H9 (cell line): Measurements from ENCODE around the gene OXSR1. TPM values are rescaled to one million over a fixed set of nuclear protein-coding genes. Genes with fewer than 3 reads are reported as not detected.

Source experiments
- DNase-seq: peaks from one replicate; pipeline ENCODE4 v3.0.0-alpha.2; 2017
- H2AFZ ChIP-seq: one replicate; pipeline ENCODE4 v1.6.1; 2013; ENCODE audit warnings: mild to moderate bottlenecking, low read length, control low read depth, moderate library complexity
- H2AK5ac ChIP-seq: 2 replicates; pipeline ENCODE4 v1.6.1; 2013; ENCODE audit warnings: low read length, control low read depth, mixed read lengths; ENCODE audit not compliant: insufficient read length
- H2BK120ac ChIP-seq: one replicate; pipeline ENCODE4 v1.6.1; 2013; ENCODE audit warnings: low read depth, mild to moderate bottlenecking, low read length, control low read depth, inconsistent platforms; ENCODE audit not compliant: poor library complexity, severe bottlenecking
- H2BK12ac ChIP-seq: 2 replicates; pipeline ENCODE4 v1.6.1; 2013; ENCODE audit warnings: low read length, control low read depth, mixed read lengths, low read depth; ENCODE audit not compliant: insufficient read length
- H2BK15ac ChIP-seq: 2 replicates; pipeline ENCODE4 v1.6.1; 2013; ENCODE audit warnings: low read depth, low read length, control low read depth
- H2BK20ac ChIP-seq: one replicate; pipeline ENCODE4 v1.6.1; 2013; ENCODE audit warnings: low read depth, mild to moderate bottlenecking, low read length, control low read depth, inconsistent platforms; ENCODE audit not compliant: poor library complexity, severe bottlenecking
- H2BK5ac ChIP-seq: 2 replicates; pipeline ENCODE4 v1.6.1; 2013; ENCODE audit warnings: low read length, control low read depth, mixed read lengths; ENCODE audit not compliant: insufficient read length
- H3K14ac ChIP-seq: 2 replicates; pipeline ENCODE4 v1.6.1; 2013; ENCODE audit warnings: low read length, control low read depth; ENCODE audit not compliant: insufficient read depth
- H3K18ac ChIP-seq: 2 replicates; pipeline ENCODE4 v1.6.1; 2013; ENCODE audit warnings: low read depth, mild to moderate bottlenecking, mixed read lengths, low read length, control low read depth; ENCODE audit not compliant: insufficient read length
- H3K23ac ChIP-seq: 2 replicates; pipeline ENCODE4 v1.6.1; 2013; ENCODE audit warnings: low read length, control low read depth, mixed read lengths, low read depth; ENCODE audit not compliant: insufficient read length
- H3K23me2 ChIP-seq: 2 replicates; pipeline ENCODE4 v1.6.1; 2013; ENCODE audit warnings: low read depth, mild to moderate bottlenecking, mixed read lengths, low read length, control low read depth; ENCODE audit not compliant: insufficient read length, poor library complexity, severe bottlenecking
- H3K27ac ChIP-seq: 2 replicates; pipeline ENCODE4 v1.5.1; 2013; ENCODE audit warnings: low read length, control low read depth, mixed read lengths, low read depth; ENCODE audit not compliant: insufficient read length
- H3K27me3 ChIP-seq: 2 replicates; pipeline ENCODE4 v1.6.1; 2013; ENCODE audit warnings: low read length, control low read depth, inconsistent platforms; ENCODE audit not compliant: insufficient read depth
- H3K4ac ChIP-seq: 2 replicates; pipeline ENCODE4 v1.6.1; 2013; ENCODE audit warnings: low read depth, mild to moderate bottlenecking, control low read depth, inconsistent platforms, low read length, moderate library complexity
- H3K4me1 ChIP-seq: 2 replicates; pipeline ENCODE4 v1.6.1; 2013; ENCODE audit warnings: low read length, control low read depth, inconsistent platforms; ENCODE audit not compliant: insufficient read depth
- H3K4me2 ChIP-seq: 2 replicates; pipeline ENCODE4 v1.6.1; 2013; ENCODE audit warnings: low read length, control low read depth, mixed read lengths; ENCODE audit not compliant: insufficient read length, insufficient read depth
- H3K56ac ChIP-seq: 2 replicates; pipeline ENCODE4 v1.6.1; 2013; ENCODE audit warnings: low read depth, mild to moderate bottlenecking, mixed read lengths, low read length, control low read depth; ENCODE audit not compliant: insufficient read length
- H3K79me1 ChIP-seq: 2 replicates; pipeline ENCODE4 v1.6.1; 2013; ENCODE audit warnings: low read depth, mild to moderate bottlenecking, moderate library complexity, low read length, control low read depth, inconsistent platforms; ENCODE audit not compliant: insufficient read depth, poor library complexity, severe bottlenecking
- H3K79me2 ChIP-seq: 2 replicates; pipeline ENCODE4 v1.6.1; 2013; ENCODE audit warnings: low read length, control low read depth, inconsistent platforms; ENCODE audit not compliant: insufficient read depth
- H3K9ac ChIP-seq: 2 replicates; pipeline ENCODE4 v1.6.1; 2013; ENCODE audit warnings: low read length, control low read depth, mixed read lengths; ENCODE audit not compliant: insufficient read length; ENCODE audit errors: extremely low read depth
- H3K9me3 ChIP-seq: one replicate; pipeline ENCODE4 v1.6.1; 2013; ENCODE audit warnings: low read depth, low read length, inconsistent platforms; ENCODE audit not compliant: control insufficient read depth
- H3T11ph ChIP-seq: one replicate; pipeline ENCODE4 v1.6.1; 2013; ENCODE audit warnings: mild to moderate bottlenecking, low read length, control low read depth, inconsistent platforms
- H4K20me1 ChIP-seq: one replicate; pipeline ENCODE4 v1.6.1; 2013; ENCODE audit not compliant: control insufficient read depth, insufficient read length, insufficient read depth
- H4K5ac ChIP-seq: 2 replicates; pipeline ENCODE4 v1.6.1; 2013; ENCODE audit warnings: low read depth, mild to moderate bottlenecking, mixed read lengths, low read length, control low read depth; ENCODE audit not compliant: insufficient read length
- H4K8ac ChIP-seq: replicated peaks from 2 replicates; pipeline ENCODE4 v1.6.1; 2013; ENCODE audit warnings: low read length, control low read depth, mixed read lengths, low read depth; ENCODE audit not compliant: insufficient read length
- H4K91ac ChIP-seq: 2 replicates; pipeline ENCODE4 v1.6.1; 2013; ENCODE audit warnings: low read depth, mild to moderate bottlenecking, moderate library complexity, mixed read lengths, low read length, control low read depth; ENCODE audit not compliant: insufficient read length
- H3K27ac Mint-ChIP-seq, 3 experiments: 2 replicates in 2 of 3; 3 replicates in 1 of 3; pipeline ENCODE4 v1.8.0; 2020 to 2021; ENCODE audit warnings: mixed read lengths in 3 of 3, mild to moderate bottlenecking in 1 of 3, moderate library complexity in 1 of 3
- H3K27me3 Mint-ChIP-seq: 2 replicates; pipeline ENCODE4 v1.8.0; 2021; ENCODE audit warnings: low read depth, mild to moderate bottlenecking, moderate library complexity, mixed read lengths
- H3K36me3 Mint-ChIP-seq, 3 experiments: 2 replicates in 2 of 3; 3 replicates in 1 of 3; pipeline ENCODE4 v1.8.0; 2020 to 2021; ENCODE audit warnings: low read depth in 3 of 3, mixed read lengths in 3 of 3; ENCODE audit not compliant: insufficient read depth in 1 of 3
- H3K4me1 Mint-ChIP-seq, 2 experiments: 2 replicates each; pipeline ENCODE4 v1.8.0; 2020; ENCODE audit warnings: mixed read lengths in 2 of 2
- H3K4me3 Mint-ChIP-seq, 2 experiments: 2 replicates in 1 of 2; 3 replicates in 1 of 2; pipeline ENCODE4 v1.8.0; 2020 to 2021; ENCODE audit warnings: mild to moderate bottlenecking in 2 of 2, mixed read lengths in 2 of 2, moderate library complexity in 1 of 2
- H3K9me3 Mint-ChIP-seq, 2 experiments: 2 replicates in 1 of 2; 3 replicates in 1 of 2; pipeline ENCODE4 v1.8.0; 2020; ENCODE audit warnings: mild to moderate bottlenecking in 2 of 2, mixed read lengths in 2 of 2, moderate library complexity in 1 of 2
- CTCF ChIP-seq: fragments of 200-600 bp; sonication (generic); conservative IDR thresholded peaks from 3 replicates; pipeline ENCODE4 v1.8.0; 2021; ENCODE audit warnings: antibody characterized with exemption, mild to moderate bottlenecking
- WGBS: extraction: QIAGEN DNeasy Blood & Tissue Kit; methylation state at CpG from one replicate; pipeline ENCODE4 v1.1.7; 2013; ENCODE audit warnings: missing lambda C conversion rate, low lambda C conversion rate, mixed read lengths; ENCODE audit not compliant: insufficient read length; ENCODE audit errors: extremely low coverage; 5-methylcytosine and 5-hydroxymethylcytosine counted together
- total RNA-seq: library from RNA; stranded (reverse); gene quantifications from 2 replicates; pipeline ENCODE4 v1.2.1, GENCODE V29; 2021

The OXSR1 gene
- total RNA-seq, 1 experiment from 2014 or later, result 54.1 TPM

DNA sequence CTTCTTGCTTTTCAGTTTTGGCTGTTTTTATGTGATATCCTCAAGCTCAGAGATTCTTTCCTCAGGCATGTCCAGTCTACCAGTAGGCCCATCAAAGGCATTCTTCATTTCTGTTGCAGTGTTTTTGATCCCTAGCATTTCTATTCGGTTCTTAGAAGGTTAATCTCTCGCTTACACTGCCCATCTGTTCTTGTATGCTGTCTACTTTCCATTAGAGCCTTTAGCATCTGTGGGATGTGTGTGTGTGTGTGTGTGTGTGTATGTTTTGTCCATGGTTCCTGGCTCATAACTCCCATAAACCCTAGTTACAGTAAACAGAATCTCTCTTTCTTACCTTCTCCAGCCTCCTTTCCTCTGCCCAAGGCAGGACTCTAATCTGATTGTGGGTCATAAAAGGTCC lies 95.1 kb downstream of the OXSR1 start:
- no peak overlapping the region for H2AK5ac ChIP-seq
- no peak overlapping the region for H3K14ac ChIP-seq
- no peak overlapping the region for H4K8ac ChIP-seq
- H3K4me1 ChIP-seq, result no peaks in the 10 kb centered on the region; the same call in 1 of the 2 replicates
- H3K23ac ChIP-seq, result no peak overlapping the region
- Mint-ChIP-seq H3K4me3 (no peak overlapping the region), H3K4me1 (peaks cover 8 to 16% of the 10 kb centered on the region in 2 experiments), H3K27me3 (no peaks in the 10 kb centered on the region), H3K36me3 (no peaks in the 10 kb centered on the region), H3K27ac (no peak overlapping the region; a peak in 1 of 7 replicates), H3K9me3 (no peaks in the 10 kb centered on the region)
- H3K79me1 ChIP-seq, result no peaks in the 10 kb centered on the region
- no peak overlapping the region for H2AFZ ChIP-seq
- H3K79me2 ChIP-seq, result no peaks in the 10 kb centered on the region
- peaks cover 3% of the 10 kb centered on the region for H4K20me1 ChIP-seq
- H3K18ac ChIP-seq, result no peak overlapping the region
- DNase-seq, result no peak
- no peaks in the 10 kb centered on the region for H3K27me3 ChIP-seq
- H4K91ac ChIP-seq, result no peak overlapping the region
- H4K5ac ChIP-seq, result no peak overlapping the region
- no CpG with 5 or more reads among the region's 2 CpGs for WGBS
- no peak overlapping the region for H3K4ac ChIP-seq
- H2BK12ac ChIP-seq, result no peak overlapping the region
- H3K56ac ChIP-seq, result no peak overlapping the region
- H2BK120ac ChIP-seq, result no peak overlapping the region
- H3K23me2 ChIP-seq, result no peaks in the 10 kb centered on the region
- no peak overlapping the region for H2BK15ac ChIP-seq
- no peak overlapping the region for H3K9ac ChIP-seq
- no peak overlapping the region for H2BK5ac ChIP-seq
- no peak overlapping the region for H3K4me2 ChIP-seq
- TF ChIP-seq CTCF, result no peak
- H3K9me3 ChIP-seq, result no peaks in the 10 kb centered on the region
- no peak overlapping the region for H3K27ac ChIP-seq
- H3T11ph ChIP-seq, result no peak overlapping the region
- H2BK20ac ChIP-seq, result no peak overlapping the region
